ENCODE results near the gene ZNF831.

GRCh38 chr20:59158673-59159072 lies 4.9 kb upstream of the ZNF831 start:
- no peak for TF ChIP-seq POLR2A (IDR thresholded peaks at IDR 0.05; ENCODE audit: low read depth, low read length)
- no peak for TF ChIP-seq POLR2AphosphoS5 (IDR thresholded peaks at IDR 0.05; ENCODE audit: low read depth, low read length)
- TF ChIP-seq TAF1 (IDR thresholded peaks at IDR 0.05; ENCODE audit: borderline replicate concordance, low read depth, low read length) = no peak
